Panc1 (cell line): ENCODE measurements around the gene HNRNPA2B1. TPM values are rescaled to one million over a fixed set of nuclear protein-coding genes. Genes with fewer than 3 reads are reported as not detected.

Source experiments
- ATAC-seq: fragments of 200-7000 bp; cut with Tn5 transposase; 2 replicates; pipeline ENCODE4 v1.9.1; 2020; ENCODE audit warnings: mild to moderate bottlenecking, moderate library complexity
- BruUV-seq: library from RNA; stranded (reverse); fragments of 400-500 nt; replicated peaks from 2 replicates; lab custom pipeline; 2021; lab: Mats Ljungman, UMichigan
- CTCF ChIA-PET: fragments of 300-600 bp; sonication (Branson Sonifier 250); formaldehyde crosslinking; loops from one replicate; lab custom pipeline; 2022; ENCODE audit warnings: antibody characterized with exemption; lab: Charles Lee
- POLR2A ChIA-PET: fragments of 300-600 bp; sonication (Branson Sonifier 250); formaldehyde crosslinking; loops from one replicate; lab custom pipeline; 2022; ENCODE audit warnings: antibody characterized with exemption; lab: Charles Lee
- DNase-seq: peaks from one replicate; pipeline ENCODE4 v3.0.0-alpha.2; 2010; ENCODE audit warnings: low read depth, low spot score
- H3K27ac ChIP-seq: 2 replicates; pipeline ENCODE4 v1.5.1; 2011; ENCODE audit warnings: mild to moderate bottlenecking, low read length, inconsistent platforms
- H3K27me3 ChIP-seq: fragments of 200-500 bp; sonication (Bioruptor generic); 2 replicates; pipeline ENCODE4 v1.6.0; 2014; ENCODE audit warnings: low read length, inconsistent platforms; ENCODE audit not compliant: control insufficient read depth, insufficient read depth
- H3K36me3 ChIP-seq: fragments of 200-500 bp; sonication (Bioruptor generic); 2 replicates; pipeline ENCODE4 v1.5.1; 2014; ENCODE audit warnings: inconsistent platforms, mild to moderate bottlenecking, low read length, moderate library complexity; ENCODE audit not compliant: control insufficient read depth, insufficient read depth
- H3K4me1 ChIP-seq: 2 replicates; pipeline ENCODE4 v1.5.1; 2011; ENCODE audit warnings: inconsistent platforms, mild to moderate bottlenecking, low read length, moderate library complexity; ENCODE audit not compliant: control insufficient read depth, insufficient read depth
- H3K4me3 ChIP-seq, 2 experiments: 2 replicates each; pipeline ENCODE4 v1.5.1; 2011 to 2012; ENCODE audit warnings: low read depth in 2 of 2, low read length in 2 of 2, mild to moderate bottlenecking in 2 of 2, inconsistent platforms in 1 of 2, moderate library complexity in 1 of 2
- H3K9me3 ChIP-seq: fragments of 200-500 bp; sonication (Bioruptor generic); 2 replicates; pipeline ENCODE4 v1.5.1; 2014; ENCODE audit warnings: low read depth, mild to moderate bottlenecking, inconsistent platforms, low read length, moderate library complexity; ENCODE audit not compliant: control insufficient read depth, insufficient read depth
- POLR2AphosphoS5 ChIP-seq: IDR thresholded peaks from 2 replicates; pipeline ENCODE4 v1.6.1; 2012; ENCODE audit warnings: mild to moderate bottlenecking, low read depth, low read length, moderate library complexity
- REST ChIP-seq, 2 experiments: IDR thresholded peaks; 2 replicates each; pipeline ENCODE4 v1.6.1; 2011 to 2012; ENCODE audit warnings: low read depth in 2 of 2, control low read depth in 1 of 2, low read length in 1 of 2, mild to moderate bottlenecking in 1 of 2, moderate library complexity in 1 of 2; ENCODE audit not compliant: insufficient read depth in 1 of 2
- SIN3A ChIP-seq: IDR thresholded peaks from 2 replicates; pipeline ENCODE4 v1.6.1; 2012; ENCODE audit warnings: low read depth, mild to moderate bottlenecking, low read length, moderate library complexity, borderline replicate concordance; ENCODE audit not compliant: insufficient read depth
- TCF7L2 ChIP-seq: IDR thresholded peaks from 2 replicates; pipeline ENCODE4 v1.6.1; 2011; ENCODE audit warnings: mild to moderate bottlenecking, low read depth, low read length, inconsistent platforms
- in situ Hi-C: cut with HindIII; loops from 2 replicates; pipeline ENCODE4 v1.10.0; 2016; ENCODE audit warnings: low sequenced_read_pairs, low pct_unique_long_range_greater_than_20kb
- intact Hi-C: fragments of 100-400 bp; cut with micrococcal nuclease; formaldehyde crosslinking; loops from one replicate; pipeline ENCODE4 v1.10.0; 2022; ENCODE audit not compliant: unreplicated experiment
- total RNA-seq: library from RNA; stranded (reverse); gene quantifications from one replicate; pipeline ENCODE4 v1.2.1, GENCODE V29; 2021; ENCODE audit not compliant: unreplicated experiment
- TF ChIP-seq, protein P1 (sequence below): fragments of 450-650 bp; IDR thresholded peaks from 2 replicates; pipeline ENCODE4 v1.5.1; 2017; ENCODE audit warnings: mild to moderate bottlenecking

The HNRNPA2B1 gene
- total RNA-seq, 1 experiment from 2014 or later, result 819 TPM

GRCh38 chr7:26141077-26141476 is 59.5 kb downstream of the HNRNPA2B1 start:
- ATAC-seq, result no peak
- intact Hi-C loops, result no loop called here
- Histone ChIP-seq H3K27me3 (no peaks in the 10 kb centered on the region), H3K4me1 (peaks cover 9% of the 10 kb centered on the region), H3K36me3 (no peaks in the 10 kb centered on the region), H3K4me3 (no peak overlapping the region), H3K9me3 (no peaks in the 10 kb centered on the region), H3K27ac (no peak overlapping the region)
- TF ChIP-seq POLR2AphosphoS5, result no peak
- no peak for TF ChIP-seq REST (IDR thresholded peaks at IDR 0.05; ENCODE audit: insufficient read depth in 1 of 2, low read depth in 2 of 2, low read length in 1 of 2)
- TF ChIP-seq, protein P1, sequence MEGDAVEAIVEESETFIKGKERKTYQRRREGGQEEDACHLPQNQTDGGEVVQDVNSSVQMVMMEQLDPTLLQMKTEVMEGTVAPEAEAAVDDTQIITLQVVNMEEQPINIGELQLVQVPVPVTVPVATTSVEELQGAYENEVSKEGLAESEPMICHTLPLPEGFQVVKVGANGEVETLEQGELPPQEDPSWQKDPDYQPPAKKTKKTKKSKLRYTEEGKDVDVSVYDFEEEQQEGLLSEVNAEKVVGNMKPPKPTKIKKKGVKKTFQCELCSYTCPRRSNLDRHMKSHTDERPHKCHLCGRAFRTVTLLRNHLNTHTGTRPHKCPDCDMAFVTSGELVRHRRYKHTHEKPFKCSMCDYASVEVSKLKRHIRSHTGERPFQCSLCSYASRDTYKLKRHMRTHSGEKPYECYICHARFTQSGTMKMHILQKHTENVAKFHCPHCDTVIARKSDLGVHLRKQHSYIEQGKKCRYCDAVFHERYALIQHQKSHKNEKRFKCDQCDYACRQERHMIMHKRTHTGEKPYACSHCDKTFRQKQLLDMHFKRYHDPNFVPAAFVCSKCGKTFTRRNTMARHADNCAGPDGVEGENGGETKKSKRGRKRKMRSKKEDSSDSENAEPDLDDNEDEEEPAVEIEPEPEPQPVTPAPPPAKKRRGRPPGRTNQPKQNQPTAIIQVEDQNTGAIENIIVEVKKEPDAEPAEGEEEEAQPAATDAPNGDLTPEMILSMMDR, result no peak
- no peak for TF ChIP-seq TCF7L2
- TF ChIP-seq SIN3A, result no peak
- CTCF ChIA-PET, result no interaction called here
- BruUV-seq, result no TSS peak
- no peak for DNase-seq
- in situ Hi-C loops, result no loop called here
- POLR2A ChIA-PET, result no interaction called here

GRCh38 chr7:26140380-26140779 is 60.2 kb downstream of the HNRNPA2B1 start:
- POLR2A ChIA-PET, result no interaction called here
- no peak for TF ChIP-seq REST (IDR thresholded peaks at IDR 0.05; ENCODE audit: insufficient read depth in 1 of 2, low read depth in 2 of 2, low read length in 1 of 2)
- TF ChIP-seq, protein P1, result no peak
- no peak for TF ChIP-seq TCF7L2
- TF ChIP-seq POLR2AphosphoS5, result no peak
- no peak for TF ChIP-seq SIN3A
- no TSS peak for BruUV-seq
- ATAC-seq (no peak), DNase-seq (no peak)
- no peak overlapping the region for H3K4me3 ChIP-seq
- H3K27me3 ChIP-seq, result no peaks in the 10 kb centered on the region
- H3K27ac ChIP-seq, result no peak overlapping the region
- H3K4me1 ChIP-seq, result peaks cover 9% of the 10 kb centered on the region
- no peaks in the 10 kb centered on the region for H3K36me3 ChIP-seq
- 0 out of 2 replicates have a peak, but pooled peaks cover 2% of the 10 kb centered on the region for H3K9me3 ChIP-seq
- CTCF ChIA-PET, result no interaction called here
- intact Hi-C loops (no loop called here), in situ Hi-C loops (no loop called here)
